Endothelial cell of umbilical vein (primary cell): ENCODE measurements around the gene AKNAD1. TPM values are rescaled to one million over a fixed set of nuclear protein-coding genes. Genes with fewer than 3 reads are reported as not detected.

ENCODE experiments used
- BruUV-seq: library from RNA; stranded (reverse); fragments of 400-500 nt; replicated peaks from 2 replicates; lab custom pipeline; 2021; lab: Mats Ljungman, UMichigan
- CTCF ChIA-PET: fragments of 300-600, 350-600 bp; sonication (Branson Sonifier 250); formaldehyde crosslinking; loops from one replicate; lab custom pipeline; 2021; ENCODE audit warnings: antibody characterized with exemption, inconsistent platforms; lab: Charles Lee
- POLR2A ChIA-PET: fragments of 300-600, 350-600 bp; sonication (Branson Sonifier 250); formaldehyde crosslinking; loops from one replicate; lab custom pipeline; 2021; ENCODE audit warnings: antibody characterized with exemption, inconsistent platforms; lab: Charles Lee
- DNase-seq: peaks from one replicate; pipeline ENCODE4 v3.0.0-alpha.2; 2011; ENCODE audit warnings: low read depth, low spot score
- FAIRE-seq: peaks from 2 replicates; lab custom pipeline; 2011; peaks lifted over from hg19 to GRCh38; lab: Jason Lieb, UNC
- H2AFZ ChIP-seq: 2 replicates; pipeline ENCODE4 v1.6.0; 2012; ENCODE audit warnings: low read depth, low read length, control low read depth, inconsistent platforms
- H3K27ac ChIP-seq: 2 replicates; pipeline ENCODE4 v1.5.1; 2011; ENCODE audit warnings: low read depth, mild to moderate bottlenecking, control low read depth, low read length, moderate library complexity; ENCODE audit not compliant: insufficient read depth
- H3K27me3 ChIP-seq, 2 experiments: 2 replicates each; pipeline versions ENCODE4 v1.6.0 to v1.6.1; 2011; ENCODE audit warnings: low read length in 2 of 2, mixed read lengths in 1 of 2; ENCODE audit not compliant: control insufficient read depth in 2 of 2, insufficient read depth in 2 of 2
- H3K36me3 ChIP-seq, 2 experiments: 2 replicates in 1 of 2; 3 replicates in 1 of 2; pipeline ENCODE4 v1.5.1; 2011; ENCODE audit warnings: low read length in 2 of 2, mild to moderate bottlenecking in 1 of 2, moderate library complexity in 1 of 2; ENCODE audit not compliant: control insufficient read depth in 2 of 2, insufficient read depth in 2 of 2; ENCODE audit errors: extremely low read depth in 1 of 2
- H3K4me1 ChIP-seq: 3 replicates; pipeline ENCODE4 v1.5.1; 2011; ENCODE audit warnings: mild to moderate bottlenecking, low read length; ENCODE audit not compliant: control insufficient read depth, insufficient read depth; ENCODE audit errors: extremely low read depth
- H3K4me2 ChIP-seq: 2 replicates; pipeline ENCODE4 v1.6.1; 2011; ENCODE audit warnings: low read length, control low read depth, mixed read lengths; ENCODE audit not compliant: insufficient read depth
- H3K4me3 ChIP-seq, 3 experiments: fragments of 200-600 bp in 1 of 3; sonication (generic), shearing (Covaris generic) in 1 of 3; replicated peaks in 1 of 3; 2 replicates each; pipeline ENCODE4 v1.5.1; 2011 to 2016; ENCODE audit warnings: control low read depth in 3 of 3, low read length in 3 of 3, mild to moderate bottlenecking in 2 of 3, inconsistent platforms in 1 of 3, low read depth in 1 of 3, moderate library complexity in 1 of 3; ENCODE audit not compliant: insufficient read depth in 1 of 3
- H3K79me2 ChIP-seq: 2 replicates; pipeline ENCODE4 v1.6.0; 2012; ENCODE audit warnings: low read length, inconsistent platforms; ENCODE audit not compliant: control insufficient read depth, insufficient read depth
- H3K9ac ChIP-seq: replicated peaks from 2 replicates; pipeline ENCODE3; 2011; ENCODE audit warnings: low read length, control low read depth; ENCODE audit not compliant: insufficient read depth; ENCODE audit errors: extremely low read depth
- H3K9me1 ChIP-seq: replicated peaks from 3 replicates; pipeline ENCODE4 v1.6.0; 2011; ENCODE audit warnings: mild to moderate bottlenecking, low read length; ENCODE audit not compliant: control insufficient read depth, insufficient read depth; ENCODE audit errors: extremely low read depth
- H3K9me3 ChIP-seq: replicated peaks from 2 replicates; pipeline ENCODE4 v1.5.1; 2012; ENCODE audit warnings: low read length, inconsistent platforms; ENCODE audit not compliant: control insufficient read depth, insufficient read depth
- H4K20me1 ChIP-seq: replicated peaks from 2 replicates; pipeline ENCODE3; 2011; ENCODE audit warnings: mild to moderate bottlenecking, low read length; ENCODE audit not compliant: control insufficient read depth, insufficient read depth; ENCODE audit errors: extremely low read depth
- EZH2 ChIP-seq: IDR thresholded peaks from 2 replicates; pipeline ENCODE4 v1.6.1; 2012; ENCODE audit warnings: borderline replicate concordance, low read depth, mild to moderate bottlenecking, moderate library complexity, low read length, inconsistent platforms; ENCODE audit not compliant: severe bottlenecking
- FOS ChIP-seq: IDR thresholded peaks from 2 replicates; pipeline ENCODE4 v1.6.1; 2011; ENCODE audit warnings: mild to moderate bottlenecking, low read length, moderate library complexity, borderline replicate concordance; ENCODE audit not compliant: insufficient read depth
- GATA2 ChIP-seq: IDR thresholded peaks from 2 replicates; pipeline ENCODE4 v1.7.0; 2011; ENCODE audit warnings: low read depth, mild to moderate bottlenecking, moderate library complexity, mixed read lengths, low read length; ENCODE audit not compliant: insufficient read length, insufficient read depth
- JUN ChIP-seq: IDR thresholded peaks from 2 replicates; pipeline ENCODE4 v1.6.1; 2011; ENCODE audit warnings: borderline replicate concordance, low read depth; ENCODE audit not compliant: insufficient read length, insufficient read depth
- MYC ChIP-seq: IDR thresholded peaks from one replicate; pipeline ENCODE4 v1.6.1; 2011; ENCODE audit warnings: mild to moderate bottlenecking, low read depth, low read length
- POLR2A ChIP-seq: IDR thresholded peaks from 2 replicates; pipeline ENCODE4 v1.6.1; 2012; ENCODE audit warnings: low read depth, mild to moderate bottlenecking, control low read depth, low read length
- POLR2AphosphoS5 ChIP-seq: IDR thresholded peaks from 2 replicates; pipeline ENCODE4 v1.6.1; 2012; ENCODE audit warnings: low read depth, mild to moderate bottlenecking, control low read depth, low read length, moderate library complexity; ENCODE audit not compliant: insufficient read depth
- dilution Hi-C: fragments of 300-500 bp; cut with MboI; formaldehyde crosslinking; loops from one replicate; pipeline ENCODE4 v1.15.0; 2019; ENCODE audit warnings: low sequenced_read_pairs; ENCODE audit not compliant: extremely low pct_ligation_motif_present
- intact Hi-C: fragments of 100-400 bp; cut with micrococcal nuclease; formaldehyde crosslinking; loops from one replicate; pipeline ENCODE4 v1.10.0; 2022
- polyA plus RNA-seq, 4 experiments: library from polyadenylated mRNA; depleted of rRNA in 3 of 4; stranded (reverse) in 3 of 4; unstranded in 1 of 4; fragments of >200 nt; gene quantifications; 2 replicates each; pipeline versions ENCODE4 v1.2.1 to v1.2.3, GENCODE V29; 2011 to 2012; ENCODE audit warnings: missing spikeins in 1 of 4
- total RNA-seq: library from RNA; stranded (reverse); gene quantifications from 2 replicates; pipeline ENCODE4 v1.2.3, GENCODE V29; 2021
- TF ChIP-seq, protein P1 (sequence below): IDR thresholded peaks from 2 replicates; pipeline ENCODE4 v1.6.1; 2011; ENCODE audit not compliant: insufficient read depth, insufficient read length
- TF ChIP-seq, protein P2 (sequence below), 2 donors: IDR thresholded peaks; 1 replicate in 1 of 2; 2 replicates in 1 of 2; pipeline ENCODE4 v1.5.1; 2011; ENCODE audit warnings: low read length in 2 of 2, mild to moderate bottlenecking in 2 of 2, moderate library complexity in 2 of 2, control low read depth in 1 of 2, inconsistent platforms in 1 of 2, low read depth in 1 of 2; ENCODE audit not compliant: insufficient read depth in 1 of 2; ENCODE audit errors: extremely low read depth in 1 of 2

AKNAD1 gene
- total and polyA plus RNA-seq, 2 donors (not counting 3 experiments of a cell fraction or from before 2014, with no cell fraction given): not detected

DNA sequence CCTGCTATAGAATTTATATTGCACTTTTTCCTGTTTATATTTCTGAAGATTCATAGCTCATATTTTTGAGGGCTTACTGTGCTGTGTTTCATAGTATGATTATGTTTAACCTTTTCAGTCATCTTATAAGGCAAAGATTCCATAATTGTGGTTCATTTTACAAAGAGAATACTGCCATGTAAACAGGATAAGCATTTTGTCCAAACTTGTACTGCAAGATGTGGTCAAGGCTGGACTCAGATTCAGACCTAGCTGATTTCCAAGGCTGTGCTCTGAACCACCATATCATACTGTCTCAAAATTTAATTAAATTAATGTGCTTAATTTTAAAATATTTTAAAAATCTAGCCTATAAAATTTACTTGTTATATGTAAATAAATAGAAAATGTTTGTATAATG lies 79.1 kb downstream of the AKNAD1 start:
- H3K27ac ChIP-seq: no peak overlapping the region
- no peak overlapping the region for H3K9ac ChIP-seq
- intact Hi-C loops: no loop called here
- ChIA-PET CTCF (interaction anchor here (1.8 kb wide), 1 partner anchor 120 kb away, joined by 5 read pairs; no protein-coding TSS in a partner anchor), POLR2A (no interaction called here)
- TF ChIP-seq, protein P1, sequence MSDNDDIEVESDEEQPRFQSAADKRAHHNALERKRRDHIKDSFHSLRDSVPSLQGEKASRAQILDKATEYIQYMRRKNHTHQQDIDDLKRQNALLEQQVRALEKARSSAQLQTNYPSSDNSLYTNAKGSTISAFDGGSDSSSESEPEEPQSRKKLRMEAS: no peak
- TF ChIP-seq POLR2A: no peak
- TF ChIP-seq POLR2AphosphoS5: no peak
- H3K4me3 ChIP-seq: no peak overlapping the region
- H3K9me1 ChIP-seq: no peaks in the 10 kb centered on the region
- no TSS peak for BruUV-seq
- no peaks in the 10 kb centered on the region for H3K9me3 ChIP-seq
- H3K4me2 ChIP-seq: no peak overlapping the region
- no peaks in the 10 kb centered on the region for H3K79me2 ChIP-seq
- no peak overlapping the region for H2AFZ ChIP-seq
- DNase-seq: no peak
- H3K4me1 ChIP-seq: peaks cover 6% of the 10 kb centered on the region
- H3K27me3 ChIP-seq: no peaks in the 10 kb centered on the region
- dilution Hi-C loops: no loop called here
- H3K36me3 ChIP-seq: peaks cover 0 to 7% of the 10 kb centered on the region in 2 experiments
- FAIRE-seq: no peak
- no peaks in the 10 kb centered on the region for H4K20me1 ChIP-seq

DNA sequence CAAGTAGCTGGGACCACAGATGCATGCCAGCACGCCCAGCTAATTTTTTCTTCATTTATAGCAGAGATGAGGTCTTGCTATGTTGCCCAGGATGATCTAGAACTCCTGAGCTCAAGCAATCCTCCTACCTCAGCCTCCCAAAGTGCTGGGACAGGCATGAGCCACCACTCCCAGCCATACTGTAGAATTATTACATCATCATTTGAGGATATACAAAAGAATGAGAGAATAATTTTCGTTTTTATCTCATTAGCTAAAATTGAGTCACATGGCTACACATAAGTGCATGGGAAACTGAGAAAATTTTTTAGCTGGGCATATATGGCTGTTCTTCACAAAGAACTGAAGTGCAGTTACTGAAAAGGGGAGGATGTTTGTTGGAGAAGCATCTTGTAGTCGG lies 89.2 kb downstream of the AKNAD1 start:
- H3K27ac ChIP-seq: no peak overlapping the region
- dilution Hi-C loops (no loop called here), intact Hi-C loops (no loop called here)
- peaks cover 0 to 2% of the 10 kb centered on the region in 2 experiments for H3K36me3 ChIP-seq
- CTCF ChIA-PET: interaction anchor here (1.2 to 1.5 kb wide), 2 partner anchors 13 to 255 kb away, joined by 3 to 5 read pairs; no protein-coding TSS in a partner anchor
- H2AFZ ChIP-seq: no peak overlapping the region
- H3K4me1 ChIP-seq: peaks cover 13% of the 10 kb centered on the region
- BruUV-seq: no TSS peak
- H3K4me3 ChIP-seq: no peak overlapping the region
- H4K20me1 ChIP-seq: no peaks in the 10 kb centered on the region
- H3K4me2 ChIP-seq: no peak overlapping the region
- H3K9me3 ChIP-seq: no peaks in the 10 kb centered on the region
- DNase-seq: no peak
- TF ChIP-seq, protein P2, sequence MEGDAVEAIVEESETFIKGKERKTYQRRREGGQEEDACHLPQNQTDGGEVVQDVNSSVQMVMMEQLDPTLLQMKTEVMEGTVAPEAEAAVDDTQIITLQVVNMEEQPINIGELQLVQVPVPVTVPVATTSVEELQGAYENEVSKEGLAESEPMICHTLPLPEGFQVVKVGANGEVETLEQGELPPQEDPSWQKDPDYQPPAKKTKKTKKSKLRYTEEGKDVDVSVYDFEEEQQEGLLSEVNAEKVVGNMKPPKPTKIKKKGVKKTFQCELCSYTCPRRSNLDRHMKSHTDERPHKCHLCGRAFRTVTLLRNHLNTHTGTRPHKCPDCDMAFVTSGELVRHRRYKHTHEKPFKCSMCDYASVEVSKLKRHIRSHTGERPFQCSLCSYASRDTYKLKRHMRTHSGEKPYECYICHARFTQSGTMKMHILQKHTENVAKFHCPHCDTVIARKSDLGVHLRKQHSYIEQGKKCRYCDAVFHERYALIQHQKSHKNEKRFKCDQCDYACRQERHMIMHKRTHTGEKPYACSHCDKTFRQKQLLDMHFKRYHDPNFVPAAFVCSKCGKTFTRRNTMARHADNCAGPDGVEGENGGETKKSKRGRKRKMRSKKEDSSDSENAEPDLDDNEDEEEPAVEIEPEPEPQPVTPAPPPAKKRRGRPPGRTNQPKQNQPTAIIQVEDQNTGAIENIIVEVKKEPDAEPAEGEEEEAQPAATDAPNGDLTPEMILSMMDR (IDR thresholded peaks at IDR 0.05; ENCODE audit: extremely low read depth in 1 of 2, insufficient read depth in 1 of 2, low read depth in 1 of 2, low read length in 2 of 2): no peak
- TF ChIP-seq FOS: no peak
- TF ChIP-seq JUN: no peak
- TF ChIP-seq MYC: no peak
- TF ChIP-seq, protein P1: no peak
- no peak for TF ChIP-seq POLR2AphosphoS5
- TF ChIP-seq EZH2: no peak
- TF ChIP-seq GATA2: no peak
- no peak for TF ChIP-seq POLR2A
- POLR2A ChIA-PET: no interaction called here
- no peaks in the 10 kb centered on the region for H3K79me2 ChIP-seq
- FAIRE-seq: no peak
- no peaks in the 10 kb centered on the region for H3K27me3 ChIP-seq
- H3K9ac ChIP-seq: no peak overlapping the region
- no peaks in the 10 kb centered on the region for H3K9me1 ChIP-seq
